DMS114 treated with DMSO at 0.1 percent for 48 hours (cell line): Measurements from ENCODE around the gene MT3.
"Not testable (repeated sequence)": the region's sequence is repeated elsewhere in the genome, so short reads cannot be mapped to it uniquely, and the experiment has no call there.

Experiments
- DNase-seq: peaks from one replicate; lab custom pipeline; 2025; ENCODE audit not compliant: unreplicated experiment; lab: John Stamatoyannopoulos, UW

The MT3 gene

DNA sequence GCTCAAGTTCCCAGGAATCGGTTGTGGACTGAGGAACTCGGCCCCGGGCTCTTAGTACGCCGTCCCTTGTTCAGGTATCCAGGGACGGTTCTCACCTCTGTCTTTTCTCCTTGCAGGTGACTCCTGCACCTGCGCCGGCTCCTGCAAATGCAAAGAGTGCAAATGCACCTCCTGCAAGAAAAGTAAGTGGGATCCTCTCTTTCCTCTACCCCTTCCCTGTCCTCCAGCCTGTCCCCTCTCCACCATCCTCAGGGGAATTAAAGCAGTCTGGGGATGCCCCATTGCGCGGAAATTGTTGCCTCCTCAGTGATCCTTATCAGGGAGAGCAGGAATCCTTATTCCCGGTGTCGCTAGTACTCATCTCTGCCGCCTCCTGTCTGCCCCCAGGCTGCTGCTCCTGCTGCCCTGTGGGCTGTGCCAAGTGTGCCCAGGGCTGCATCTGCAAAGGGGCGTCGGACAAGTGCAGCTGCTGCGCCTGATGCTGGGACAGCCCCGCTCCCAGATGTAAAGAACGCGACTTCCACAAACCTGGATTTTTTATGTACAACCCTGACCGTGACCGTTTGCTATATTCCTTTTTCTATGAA, 19.6 kb downstream of the MT3 start:
- no peak for DNase-seq

DNA sequence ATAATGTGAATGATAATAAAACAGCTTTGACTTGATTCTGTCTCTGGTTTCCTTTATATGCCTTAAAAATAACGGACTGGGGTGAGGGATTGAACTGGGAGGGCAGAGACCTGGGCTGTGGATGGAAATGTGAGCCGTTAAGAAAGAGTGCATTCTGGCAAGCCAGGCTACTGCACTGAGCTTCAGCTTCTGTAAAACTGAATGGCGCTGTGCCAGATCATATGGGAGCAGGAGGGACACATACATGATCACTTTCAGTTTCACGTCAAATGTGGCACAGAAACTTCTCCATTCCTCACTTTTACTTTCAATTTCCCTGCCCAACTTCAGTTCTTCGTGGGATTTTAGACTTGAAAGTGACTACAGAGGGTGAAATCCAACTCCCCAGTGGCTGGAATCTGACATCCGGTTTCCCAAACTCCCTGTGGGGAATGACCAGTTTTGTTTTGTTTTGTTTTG, 20.2 kb downstream of the MT3 start:
- peak; percentile 40 for DNase-seq

DNA sequence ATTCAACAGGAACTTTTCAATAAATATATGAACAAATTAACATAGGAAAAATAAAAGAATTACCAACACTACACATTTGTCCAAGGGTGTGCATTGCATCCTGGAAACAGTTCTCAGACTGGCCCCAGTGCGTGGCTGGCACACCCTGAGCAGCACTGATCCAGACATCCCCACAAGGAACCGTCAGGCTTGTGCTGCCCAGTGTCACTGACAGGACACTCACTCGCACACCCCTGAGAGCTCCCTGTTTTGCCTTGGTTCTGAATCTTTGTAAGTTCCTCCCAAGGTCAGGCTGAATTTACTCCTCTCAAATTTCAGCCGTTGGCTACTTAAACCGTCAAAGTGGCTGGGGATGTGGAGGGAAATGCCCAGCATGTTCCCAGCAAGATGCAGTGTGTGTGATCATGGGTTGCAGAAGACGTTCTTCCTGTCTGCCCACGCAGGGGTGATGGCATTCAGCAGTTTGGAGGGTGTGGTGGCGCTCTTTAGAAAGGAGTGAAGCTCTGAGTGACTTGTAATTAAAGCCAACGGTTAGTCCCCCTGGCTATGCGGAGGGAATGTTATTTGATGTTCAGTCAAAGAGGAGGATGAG, 20.8 kb downstream of the MT3 start:
- DNase-seq = no peak

DNA sequence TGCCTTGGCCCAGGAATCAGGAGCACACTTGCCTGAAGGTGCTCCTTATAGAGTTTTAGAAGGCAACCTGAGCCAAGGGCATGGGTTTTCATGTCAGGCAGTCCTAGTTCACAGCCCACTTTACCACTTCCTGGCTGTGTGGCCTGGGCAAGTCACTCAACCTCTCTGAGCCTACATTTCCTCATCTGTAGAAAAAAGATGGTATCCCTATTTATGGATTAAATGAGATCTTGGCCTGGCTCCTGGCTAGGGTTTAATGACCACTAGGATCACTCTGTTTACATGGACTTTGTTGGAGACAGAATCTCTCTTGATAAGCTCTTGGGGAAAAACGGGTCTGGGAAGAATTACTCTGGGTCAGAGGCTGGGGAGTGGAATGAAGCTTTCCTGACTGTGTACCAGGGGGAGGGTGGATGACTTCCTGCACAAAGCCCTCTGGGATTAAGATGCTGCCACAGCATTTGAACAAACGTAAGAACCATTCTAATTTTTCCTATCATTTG, 21.3 kb downstream of the MT3 start:
- no peak for DNase-seq

DNA sequence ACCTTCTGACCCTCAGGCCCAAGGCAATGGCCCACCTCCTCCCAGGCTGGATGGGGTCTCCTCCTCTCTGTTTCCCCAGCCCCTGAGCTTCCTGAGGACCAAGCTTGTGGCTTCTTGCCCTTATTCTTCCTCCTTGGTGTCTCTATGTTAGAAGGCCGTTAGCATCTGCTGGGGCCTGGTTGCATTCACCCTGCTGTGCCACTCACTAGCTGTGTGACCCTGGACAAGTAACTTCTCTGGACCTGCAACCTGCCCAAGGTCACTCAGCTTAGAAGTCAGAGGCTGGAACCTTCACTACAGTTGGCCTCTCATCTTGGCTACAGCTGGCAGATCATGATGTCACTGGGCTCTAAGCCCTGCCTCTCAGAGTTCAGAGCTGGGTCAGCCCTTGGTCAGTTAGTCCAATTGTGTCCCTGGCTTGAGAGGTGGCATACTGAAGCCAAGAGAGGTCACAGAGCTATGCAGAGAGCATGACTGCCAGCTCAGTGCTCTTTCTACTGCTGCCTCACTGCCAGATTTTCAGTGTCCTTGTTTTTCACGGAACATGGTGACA, 22.0 kb downstream of the MT3 start:
- no peak for DNase-seq

DNA sequence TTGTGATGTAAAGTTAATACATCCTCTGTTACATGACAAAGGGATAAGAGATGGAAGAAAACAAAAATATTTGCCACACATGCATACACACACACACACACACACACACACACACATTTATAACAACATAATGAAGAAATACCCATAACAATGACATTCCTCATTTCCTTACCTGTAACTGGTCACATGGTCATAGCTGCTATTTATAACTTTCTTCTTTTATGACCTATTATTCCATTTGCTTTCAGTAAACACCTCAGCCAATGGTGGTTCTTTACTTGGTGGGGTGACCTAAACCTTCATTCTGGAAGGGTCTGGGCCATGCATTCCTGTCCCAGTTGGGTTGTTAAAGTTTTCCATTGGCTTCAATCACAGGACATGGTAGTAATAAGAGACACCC, 24.4 kb downstream of the MT3 start:
- DNase-seq = no peak

DNA sequence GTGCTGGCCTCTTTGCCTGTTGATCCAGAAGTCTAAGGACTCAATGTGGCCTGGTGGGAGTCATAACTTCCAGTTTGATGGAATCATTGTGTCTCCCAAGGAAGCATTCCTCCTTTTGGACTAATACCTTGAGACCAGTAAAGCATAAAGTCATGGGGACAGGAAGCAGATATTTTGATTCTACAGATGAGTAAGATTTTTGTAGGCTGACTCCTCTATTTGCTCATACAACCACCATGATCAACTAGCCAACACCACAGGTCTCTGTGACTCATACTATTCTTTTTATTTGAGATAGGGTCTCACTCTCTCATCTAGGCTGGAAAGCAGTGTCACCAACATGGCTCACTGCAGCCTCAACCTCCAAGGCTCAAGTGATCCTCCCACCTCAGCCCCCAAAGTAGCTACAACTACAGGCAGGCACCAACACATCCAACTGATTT, 25.2 kb downstream of the MT3 start:
- no peak for DNase-seq

DNA sequence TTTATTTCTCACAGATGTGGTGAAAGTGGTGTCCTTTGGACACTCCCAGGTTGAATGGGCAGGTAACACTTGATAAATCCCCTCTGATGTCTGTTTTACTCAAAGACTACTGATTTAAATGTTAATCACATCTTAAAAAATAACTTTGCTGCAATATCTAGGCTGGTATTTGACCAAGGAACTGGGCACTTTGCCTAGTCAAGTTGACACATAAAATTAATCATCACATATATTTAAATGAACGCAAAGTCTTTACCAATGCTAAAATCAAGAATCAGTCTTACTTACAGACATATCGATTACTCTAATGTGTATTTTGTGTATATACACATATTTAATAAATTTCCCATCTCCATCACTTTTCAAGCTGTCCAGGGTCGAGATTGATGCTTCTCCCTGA, 26.0 kb downstream of the MT3 start:
- DNase-seq = no peak

DNA sequence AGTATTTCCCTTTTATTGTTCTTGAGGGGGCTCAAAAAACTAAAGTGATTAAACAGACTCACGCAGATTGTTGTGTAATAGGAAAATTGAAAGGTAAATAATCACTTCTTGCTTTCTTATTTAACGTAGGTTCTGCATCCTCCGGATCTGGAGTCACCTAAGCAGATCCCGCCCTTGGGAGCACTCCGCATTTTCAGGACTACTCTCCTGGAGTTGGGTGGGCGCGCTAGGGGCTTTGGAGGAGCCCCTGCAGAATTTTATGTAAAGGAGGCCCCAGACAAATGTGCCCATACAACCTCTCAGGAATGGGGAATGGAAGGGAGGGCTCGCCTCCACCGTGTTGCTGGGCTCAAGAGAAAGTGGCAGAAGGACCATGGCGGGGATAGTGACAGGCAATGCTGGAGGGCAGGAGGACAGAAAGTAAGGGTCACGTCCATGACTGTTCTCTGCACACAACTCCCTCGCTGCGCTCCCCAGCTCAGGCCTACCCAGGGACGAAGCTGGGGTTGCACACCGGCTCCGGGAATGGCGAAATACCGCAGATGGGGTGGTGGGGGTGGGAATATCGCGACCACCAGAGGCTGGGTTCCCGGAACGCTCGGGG, 27.4 kb downstream of the MT3 start:
- DNase-seq = no peak

DNA sequence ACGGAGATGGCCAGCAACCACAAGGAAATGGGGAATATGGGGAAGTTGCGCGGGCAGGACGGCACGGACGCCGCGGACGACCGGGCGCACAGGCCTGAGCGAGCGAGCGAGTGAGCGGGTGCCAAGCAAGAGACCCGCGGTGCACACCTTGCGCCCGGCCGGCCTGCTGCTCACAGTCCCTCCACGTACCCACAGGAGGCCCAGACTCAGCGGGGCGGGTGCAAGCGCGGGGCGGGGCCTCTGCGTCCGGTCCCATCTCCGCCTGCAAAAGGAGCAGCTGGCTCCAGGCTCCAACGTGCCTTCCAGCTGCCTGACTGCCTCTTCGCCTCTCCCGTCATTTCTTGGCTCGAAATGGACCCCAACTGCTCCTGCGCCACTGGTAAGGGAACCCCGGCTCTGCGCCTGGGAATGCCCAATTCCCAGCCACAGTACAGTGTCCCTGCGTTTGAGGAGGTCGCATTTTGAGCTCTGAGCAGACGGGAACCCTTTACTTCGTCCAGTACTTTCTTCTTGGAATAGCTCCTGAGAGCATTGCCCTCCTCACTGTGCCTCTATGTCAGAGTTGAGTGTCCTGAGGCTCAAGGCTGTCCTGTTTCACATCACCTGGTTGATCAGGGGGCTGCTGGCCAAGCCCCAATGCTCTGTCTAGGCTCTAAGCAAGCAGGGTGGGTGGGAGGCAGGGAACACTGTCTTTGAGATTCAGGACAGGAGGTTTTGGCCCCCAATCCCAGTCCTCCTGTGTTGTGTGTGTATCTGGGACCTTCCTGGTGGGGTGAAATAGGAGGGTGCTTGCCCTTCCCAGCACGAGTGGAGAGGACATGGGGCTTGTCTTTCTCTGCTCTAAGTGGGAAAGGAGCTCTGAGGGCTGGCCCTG, 28.1 kb downstream of the MT3 start:
- no peak for DNase-seq

DNA sequence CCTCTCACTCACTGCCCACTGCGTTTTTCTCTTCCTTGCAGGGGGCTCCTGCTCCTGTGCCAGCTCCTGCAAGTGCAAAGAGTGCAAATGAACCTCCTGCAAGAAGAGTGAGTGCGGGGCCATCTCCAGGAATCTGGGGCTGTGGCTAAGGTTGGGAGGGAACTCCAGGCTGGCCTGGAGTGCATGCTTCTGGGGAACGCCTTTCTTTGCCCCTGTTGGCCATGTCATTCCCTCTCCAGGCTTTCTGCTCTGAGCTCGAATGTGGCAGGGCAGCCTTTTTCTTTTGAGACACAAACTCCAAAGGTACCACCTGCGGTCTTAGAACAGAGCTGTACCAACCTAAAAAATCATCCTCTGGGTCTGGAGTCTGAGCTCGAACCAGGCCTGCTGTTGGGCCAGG, 28.8 kb downstream of the MT3 start:
- DNase-seq = no peak

DNA sequence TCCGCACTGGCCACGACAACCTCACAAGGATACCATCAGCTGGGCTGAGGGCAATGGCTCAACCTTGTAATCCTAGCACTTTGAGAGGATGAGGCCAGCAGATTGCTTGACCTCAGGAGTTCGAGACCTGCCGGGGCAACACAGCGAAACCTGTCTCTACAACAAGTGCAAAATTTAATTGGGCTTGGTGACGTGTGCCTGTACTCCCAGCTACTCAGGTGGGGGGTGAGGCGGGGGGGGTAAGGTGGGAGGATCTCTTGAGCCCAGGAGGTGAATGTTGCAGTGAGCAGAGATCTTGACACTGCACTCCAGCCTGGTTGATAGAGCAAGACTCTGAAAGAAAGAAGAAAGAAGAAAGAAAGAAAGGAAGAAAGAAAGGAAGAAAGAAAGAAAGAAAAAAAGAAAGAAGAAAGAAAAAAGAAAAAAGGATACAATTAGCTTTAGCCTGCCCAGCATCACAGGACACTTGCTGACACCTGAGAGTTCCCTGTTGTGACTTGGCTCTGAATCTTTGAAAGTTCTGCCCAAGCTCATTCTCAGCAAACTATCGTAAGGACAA, 31.1 kb downstream of the MT3 start:
- no peak for DNase-seq

DNA sequence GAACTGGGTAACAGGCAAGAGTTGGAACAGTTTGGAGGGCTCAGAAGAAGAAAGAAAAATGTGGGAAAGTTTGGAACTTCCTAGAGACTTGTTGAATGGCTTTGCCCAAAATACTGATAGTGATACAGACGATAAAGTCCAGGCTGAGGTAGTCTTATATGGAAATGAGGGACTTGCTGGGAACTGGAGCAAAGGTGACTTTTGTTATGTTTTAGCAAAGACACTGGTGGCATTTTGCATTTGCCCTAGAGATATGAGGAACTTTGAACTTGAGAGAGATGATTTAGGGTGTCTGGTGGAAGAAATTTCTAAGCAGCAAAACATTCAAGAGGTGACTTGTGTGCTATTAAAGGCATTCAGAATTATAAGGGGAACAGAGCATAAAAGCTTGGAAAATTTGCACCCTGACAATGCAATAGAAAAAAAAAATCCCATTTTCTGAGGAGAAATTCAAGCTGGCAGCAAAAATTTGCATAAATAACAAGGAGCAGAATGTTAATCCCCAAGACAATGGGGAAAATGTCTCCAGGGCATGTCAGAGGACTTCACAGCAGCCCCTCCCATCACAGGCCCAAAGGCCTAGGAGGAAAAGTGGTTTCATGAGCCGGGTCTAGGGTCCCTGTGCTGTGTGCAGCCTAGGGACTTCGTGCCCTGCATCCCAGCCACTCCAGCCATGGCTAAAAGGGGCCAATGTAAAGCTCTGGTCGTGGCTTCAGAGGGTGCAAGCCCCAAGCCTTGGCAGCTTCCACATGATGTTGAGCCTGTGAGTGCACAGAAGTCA, 32.5 kb downstream of the MT3 start:
- DNase-seq = not testable (repeated sequence)

DNA sequence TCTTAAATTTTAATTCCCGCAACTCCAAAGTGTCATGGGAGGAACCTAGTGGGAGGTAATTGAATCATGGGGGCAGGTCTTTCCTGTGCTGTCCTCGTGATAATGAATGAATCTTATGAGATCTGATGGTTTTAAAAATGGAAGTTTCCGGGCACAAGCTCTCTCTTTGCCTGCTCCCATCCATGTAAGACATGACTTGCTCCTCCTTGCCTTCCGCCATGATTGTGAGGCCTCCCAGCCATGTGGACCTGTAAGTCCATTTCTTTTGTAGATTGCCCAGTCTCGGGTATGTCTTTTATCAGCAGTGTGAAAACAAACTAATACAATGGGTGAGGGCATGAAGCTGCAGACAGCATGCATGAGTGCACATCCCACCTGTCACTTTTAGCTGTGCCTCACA, 33.9 kb downstream of the MT3 start:
- not testable (repeated sequence) for DNase-seq

DNA sequence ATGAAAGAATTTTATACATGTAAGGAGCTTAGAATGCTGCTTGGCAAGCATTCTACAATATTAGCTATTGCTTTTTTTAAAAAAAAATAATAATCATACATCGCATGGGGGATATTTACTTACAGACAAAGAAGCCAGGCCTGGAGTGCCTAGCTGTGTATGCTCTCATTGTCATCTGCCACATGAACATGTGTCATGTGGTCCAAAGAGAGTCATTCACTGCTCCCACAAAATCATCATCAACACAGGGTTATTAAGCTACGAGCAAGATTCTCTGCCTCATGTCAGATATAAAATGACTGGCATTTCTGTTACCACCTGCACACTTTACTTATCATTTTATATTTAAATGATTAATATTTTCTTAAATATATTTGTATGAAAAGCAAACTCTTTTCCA, 34.3 kb downstream of the MT3 start:
- DNase-seq = no peak

DNA sequence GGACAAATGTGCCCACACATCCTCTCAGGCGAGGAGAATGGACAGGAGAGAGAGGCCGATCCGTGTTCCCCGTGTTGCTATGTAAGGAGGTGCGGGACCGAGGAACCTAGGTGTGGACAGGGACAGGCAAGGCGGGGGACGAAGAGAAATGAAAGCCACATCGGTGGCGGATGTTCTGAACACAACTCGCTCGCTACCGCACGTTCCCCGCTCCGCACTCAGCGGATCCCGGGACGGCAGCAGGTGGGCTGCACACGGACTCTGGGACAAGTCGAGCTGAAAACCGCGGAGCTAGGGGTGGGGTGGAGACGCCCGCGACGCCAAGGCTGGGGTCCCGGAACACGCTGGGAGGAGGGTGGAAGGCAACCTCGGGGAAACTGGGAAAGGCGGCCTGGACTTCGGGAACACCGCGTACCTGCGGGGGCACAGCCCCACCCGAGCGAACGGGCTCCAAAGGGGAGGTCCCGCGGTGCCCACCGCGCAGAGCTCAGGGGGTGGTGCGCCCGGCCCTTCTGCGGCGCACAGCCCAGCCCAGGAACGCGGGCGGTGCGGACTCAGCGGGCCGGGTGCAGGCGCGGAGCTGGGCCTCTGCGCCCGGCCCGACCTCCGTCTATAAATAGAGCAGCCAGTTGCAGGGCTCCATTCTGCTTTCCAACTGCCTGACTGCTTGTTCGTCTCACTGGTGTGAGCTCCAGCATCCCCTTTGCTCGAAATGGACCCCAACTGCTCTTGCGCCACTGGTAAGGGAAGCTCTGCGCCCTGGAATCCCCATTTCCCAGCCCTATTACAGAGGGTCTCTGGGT, 36.0 kb downstream of the MT3 start, which contains the start of gene MT1E:
TSS of gene MT1E (plus strand) at position 642 of the 803 bp plus-strand sequence. CDS start at position 713, 71 bp downstream.
- peak; percentile 24 for DNase-seq

DNA sequence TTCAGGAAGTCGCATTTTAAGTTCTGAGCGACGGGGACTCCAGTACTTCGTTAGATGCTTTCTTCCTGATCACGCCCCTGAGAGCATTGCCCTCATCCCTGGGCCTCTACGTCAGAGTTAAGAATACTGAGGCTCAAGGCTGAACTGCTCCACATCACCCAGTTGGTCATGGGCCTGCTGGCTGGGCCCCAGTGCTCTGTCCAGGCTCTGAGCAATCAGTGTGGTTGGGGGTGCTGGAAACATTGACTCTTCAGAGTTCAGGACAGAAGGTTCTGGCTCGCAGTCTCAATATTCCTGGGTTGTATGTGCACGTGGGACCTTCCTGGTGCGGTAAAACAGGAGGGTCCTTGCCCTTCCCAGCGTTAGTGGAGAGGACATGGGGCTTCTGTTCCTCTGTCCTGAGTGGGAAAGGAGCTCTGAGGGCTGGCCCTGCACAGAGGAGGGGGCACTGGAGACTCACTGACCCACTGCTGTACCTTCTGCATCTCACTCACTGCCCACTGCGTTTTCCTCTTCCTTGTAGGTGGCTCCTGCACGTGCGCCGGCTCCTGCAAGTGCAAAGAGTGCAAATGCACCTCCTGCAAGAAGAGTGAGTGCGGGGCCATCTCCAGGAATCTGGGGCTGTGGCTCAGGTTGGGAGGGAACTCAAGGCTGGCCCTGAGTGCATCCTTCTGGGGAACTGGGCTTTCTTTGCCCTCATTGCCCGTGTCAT, 36.8 kb downstream of the MT3 start:
- no peak for DNase-seq

DNA sequence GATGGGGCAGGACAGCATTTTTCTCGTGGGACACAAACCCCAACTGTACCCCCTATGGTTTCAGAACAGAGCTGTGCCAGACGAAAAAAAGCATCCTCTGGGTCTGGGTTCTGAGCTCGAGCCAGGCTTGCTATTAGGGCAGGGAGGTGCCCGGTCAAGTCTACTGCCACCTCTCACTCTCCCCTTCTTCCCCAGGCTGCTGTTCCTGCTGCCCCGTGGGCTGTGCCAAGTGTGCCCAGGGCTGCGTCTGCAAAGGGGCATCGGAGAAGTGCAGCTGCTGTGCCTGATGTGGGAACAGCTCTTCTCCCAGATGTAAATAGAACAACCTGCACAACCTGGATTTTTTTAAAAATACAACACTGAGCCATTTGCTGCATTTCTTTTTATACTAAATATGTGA, 37.4 kb downstream of the MT3 start:
- DNase-seq = no peak
